Skeletal muscle satellite cell (primary cell): ENCODE measurements around the gene IST1.
"Not testable (repeated sequence)": the region's sequence is repeated elsewhere in the genome, so short reads cannot be mapped to it uniquely, and the experiment has no call there.

ENCODE experiments used
- H3K27me3 ChIP-seq: 2 replicates; pipeline ENCODE4 v1.7.0; 2013; ENCODE audit warnings: low read length; ENCODE audit not compliant: control insufficient read depth, insufficient read depth
- H3K36me3 ChIP-seq: 2 replicates; pipeline ENCODE4 v1.7.0; 2013; ENCODE audit warnings: mild to moderate bottlenecking, control low read depth, low read length; ENCODE audit not compliant: insufficient read depth
- H3K4me1 ChIP-seq: 2 replicates; pipeline ENCODE4 v1.7.0; 2013; ENCODE audit warnings: low read length; ENCODE audit not compliant: control insufficient read depth, insufficient read depth
- H3K4me2 ChIP-seq: 2 replicates; pipeline ENCODE4 v1.7.0; 2013; ENCODE audit warnings: mild to moderate bottlenecking, low read length
- H3K4me3 ChIP-seq: 2 replicates; pipeline ENCODE4 v1.7.0; 2013; ENCODE audit warnings: low read length
- H3K9ac ChIP-seq: 2 replicates; pipeline ENCODE4 v1.7.0; 2013; ENCODE audit warnings: mild to moderate bottlenecking, low read depth, low read length, moderate library complexity
- H3K9me3 ChIP-seq: replicated peaks from 2 replicates; pipeline ENCODE4 v1.7.0; 2013; ENCODE audit warnings: mild to moderate bottlenecking, control low read depth, low read length

IST1 gene

GRCh38 chr16:71903608-71904007, 8.3 kb downstream of the IST1 start:
- Histone ChIP-seq H3K36me3 (no peaks in the 10 kb centered on the region), H3K4me2 (no peak overlapping the region), H3K4me3 (no peak overlapping the region), H3K9me3 (no peaks in the 10 kb centered on the region), H3K27me3 (no peaks in the 10 kb centered on the region), H3K4me1 (peaks cover 2% of the 10 kb centered on the region), H3K9ac (no peak overlapping the region)

GRCh38 chr16:71904239-71904638, 8.9 kb downstream of the IST1 start:
- no peaks in the 10 kb centered on the region for H3K9me3 ChIP-seq
- H3K36me3 ChIP-seq, result peaks cover 1% of the 10 kb centered on the region
- no peak overlapping the region for H3K4me2 ChIP-seq
- H3K4me1 ChIP-seq, result peaks cover 2% of the 10 kb centered on the region
- no peak overlapping the region for H3K4me3 ChIP-seq
- no peak overlapping the region for H3K9ac ChIP-seq
- H3K27me3 ChIP-seq, result no peaks in the 10 kb centered on the region

GRCh38 chr16:71905765-71906164, 10.4 kb downstream of the IST1 start:
- H3K27me3 ChIP-seq, H3K36me3 ChIP-seq, H3K4me1 ChIP-seq, H3K9me3 ChIP-seq, H3K4me2 ChIP-seq, H3K9ac ChIP-seq, H3K4me3 ChIP-seq: not testable (repeated sequence)

GRCh38 chr16:71911121-71911520, 15.8 kb downstream of the IST1 start:
- Histone ChIP-seq H3K4me2 (no peak overlapping the region), H3K4me3 (no peak overlapping the region), H3K27me3 (no peaks in the 10 kb centered on the region), H3K9me3 (no peaks in the 10 kb centered on the region), H3K36me3 (peaks cover 20% of the 10 kb centered on the region), H3K9ac (no peak overlapping the region), H3K4me1 (no peaks in the 10 kb centered on the region)

GRCh38 chr16:71912534-71913275, 17.4 kb downstream of the IST1 start:
- Histone ChIP-seq H3K27me3 (no peaks in the 10 kb centered on the region), H3K9ac (no peak overlapping the region), H3K4me1 (peaks cover 3% of the 10 kb centered on the region), H3K4me2 (no peak overlapping the region), H3K9me3 (no peaks in the 10 kb centered on the region), H3K36me3 (peaks cover 34% of the 10 kb centered on the region), H3K4me3 (no peak overlapping the region)

GRCh38 chr16:71914802-71915201, 19.5 kb downstream of the IST1 start:
- no peak overlapping the region for H3K4me2 ChIP-seq
- peaks cover 8% of the 10 kb centered on the region for H3K4me1 ChIP-seq
- no peaks in the 10 kb centered on the region for H3K9me3 ChIP-seq
- no peak overlapping the region for H3K9ac ChIP-seq
- no peaks in the 10 kb centered on the region for H3K27me3 ChIP-seq
- peaks cover 39% of the 10 kb centered on the region for H3K36me3 ChIP-seq
- H3K4me3 ChIP-seq, result no peak overlapping the region

- H3K9me3 ChIP-seq, result no peaks in the 10 kb centered on the region
- H3K4me3 ChIP-seq, result no peak overlapping the region
- no peak overlapping the region for H3K4me2 ChIP-seq
- no peaks in the 10 kb centered on the region for H3K27me3 ChIP-seq
- H3K9ac ChIP-seq, result no peak overlapping the region
- peaks cover 45% of the 10 kb centered on the region for H3K36me3 ChIP-seq
- H3K4me1 ChIP-seq, result peaks cover 8% of the 10 kb centered on the region
These were observed 20.0 kb downstream of the IST1 start for GRCh38 chr16:71915350-71915749.

GRCh38 chr16:71916397-71916920, 21.1 kb downstream of the IST1 start:
- Histone ChIP-seq H3K36me3 (peaks cover 56% of the 10 kb centered on the region), H3K27me3 (no peaks in the 10 kb centered on the region), H3K4me3 (no peak overlapping the region), H3K9ac (no peak overlapping the region), H3K4me1 (peaks cover 8% of the 10 kb centered on the region), H3K4me2 (no peak overlapping the region), H3K9me3 (no peaks in the 10 kb centered on the region)

GRCh38 chr16:71917900-71918299, 22.6 kb downstream of the IST1 start:
- Histone ChIP-seq H3K4me3 (no peak overlapping the region), H3K9me3 (no peaks in the 10 kb centered on the region), H3K36me3 (peaks cover 65% of the 10 kb centered on the region), H3K9ac (no peak overlapping the region), H3K4me2 (no peak overlapping the region), H3K27me3 (no peaks in the 10 kb centered on the region), H3K4me1 (peaks cover 8% of the 10 kb centered on the region)

- peaks cover 11% of the 10 kb centered on the region for H3K4me1 ChIP-seq
- no peak overlapping the region for H3K4me3 ChIP-seq
- H3K9me3 ChIP-seq, result no peaks in the 10 kb centered on the region
- no peaks in the 10 kb centered on the region for H3K27me3 ChIP-seq
- H3K9ac ChIP-seq, result no peak overlapping the region
- peaks cover 75% of the 10 kb centered on the region for H3K36me3 ChIP-seq
- H3K4me2 ChIP-seq, result no peak overlapping the region
These were observed 23.7 kb downstream of the IST1 start for GRCh38 chr16:71919035-71919434.

- Histone ChIP-seq H3K27me3 (no peaks in the 10 kb centered on the region), H3K4me1 (peaks cover 13% of the 10 kb centered on the region), H3K4me3 (no peak overlapping the region), H3K36me3 (peaks cover 79% of the 10 kb centered on the region), H3K9me3 (no peaks in the 10 kb centered on the region), H3K9ac (no peak overlapping the region), H3K4me2 (no peak overlapping the region)
These were observed 25.3 kb downstream of the IST1 start for GRCh38 chr16:71920658-71921057.
